Activated naive CD4-positive, alpha-beta T cell treated with anti-CD3 and anti-CD28 coated beads, Interleukin-2, amount 50 U/mL, for 24 hours (primary cell): ENCODE data around the gene EVL.
A peak's percentile ranks its signal among the peaks of the same experiment; 100 is the strongest.

Source experiments
- H3K27ac Mint-ChIP-seq: one replicate; pipeline ENCODE4 v1.8.0; 2021; ENCODE audit warnings: mild to moderate bottlenecking, mixed read lengths
- H3K27me3 Mint-ChIP-seq: one replicate; pipeline ENCODE4 v1.8.0; 2021; ENCODE audit warnings: mixed read lengths
- H3K36me3 Mint-ChIP-seq: one replicate; pipeline ENCODE4 v1.8.0; 2021; ENCODE audit warnings: mixed read lengths
- H3K4me1 Mint-ChIP-seq: one replicate; pipeline ENCODE4 v1.8.0; 2021; ENCODE audit warnings: mixed read lengths
- H3K4me3 Mint-ChIP-seq: one replicate; pipeline ENCODE4 v1.8.0; 2021; ENCODE audit warnings: mild to moderate bottlenecking, mixed read lengths
- H3K9me3 Mint-ChIP-seq: one replicate; pipeline ENCODE4 v1.8.0; 2021; ENCODE audit warnings: mixed read lengths

The EVL gene

DNA sequence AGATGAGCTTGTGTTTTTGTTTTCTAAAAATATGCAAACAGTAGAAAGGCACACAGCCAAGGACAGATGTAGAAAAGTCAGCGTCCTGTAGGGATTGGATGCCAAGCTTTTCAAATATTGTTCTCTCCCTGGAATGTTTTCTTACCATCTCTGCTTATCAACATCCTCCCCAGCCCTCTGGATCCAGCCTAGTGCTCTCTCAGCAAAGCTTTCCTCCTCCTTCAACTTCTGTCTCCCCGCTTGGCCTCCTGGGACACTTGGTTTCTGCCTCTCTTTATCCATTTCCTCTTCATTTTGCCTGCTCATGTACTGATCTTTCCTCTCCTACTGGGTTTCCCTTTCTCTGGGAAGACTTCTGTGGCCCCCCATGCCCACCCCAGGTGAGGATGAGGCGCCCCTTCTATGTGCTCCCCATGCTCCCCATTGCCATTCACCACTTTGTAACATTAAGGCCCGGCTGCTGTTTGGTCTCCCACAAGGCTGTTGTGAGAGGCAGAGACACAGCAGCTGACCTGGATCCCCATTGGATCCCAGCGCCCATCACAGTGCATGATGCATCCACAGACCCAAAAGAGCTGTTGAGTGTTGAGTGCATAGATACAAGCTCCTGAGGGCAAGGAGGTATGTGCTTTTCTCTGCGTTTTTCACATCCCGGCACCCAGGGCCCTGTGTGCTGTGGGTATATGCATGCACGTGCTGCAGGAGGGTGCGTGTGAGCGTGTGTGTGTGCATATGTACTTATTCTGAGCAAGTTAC, 38.2 kb downstream of the EVL start:
- Mint-ChIP-seq H3K27ac (peak overlapping the region; percentile 99), H3K27me3 (no peaks in the 10 kb centered on the region), H3K9me3 (no peaks in the 10 kb centered on the region), H3K4me3 (peak overlapping the region; percentile 84), H3K36me3 (peaks cover 25% of the 10 kb centered on the region), H3K4me1 (peaks cover 95% of the 10 kb centered on the region)

DNA sequence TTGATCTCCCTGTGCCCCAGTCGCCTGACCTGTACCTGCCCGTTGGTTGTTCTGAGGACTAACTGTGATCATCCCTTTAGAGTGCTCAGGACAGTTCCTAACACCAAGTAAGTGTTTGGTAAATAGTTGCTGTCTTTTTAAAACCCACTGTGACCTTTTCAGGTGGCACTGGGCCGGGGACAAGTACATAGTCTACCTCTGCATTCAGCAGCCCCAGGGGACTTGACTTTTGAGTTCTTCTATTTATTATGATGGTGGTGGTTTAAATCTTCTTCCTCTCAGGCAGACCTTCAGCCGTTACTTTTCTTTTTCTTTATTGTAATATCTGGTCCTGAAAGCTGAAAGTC, 38.8 kb downstream of the EVL start:
- Mint-ChIP-seq H3K27me3 (no peaks in the 10 kb centered on the region), H3K9me3 (no peaks in the 10 kb centered on the region), H3K4me1 (peaks cover 95% of the 10 kb centered on the region), H3K4me3 (peak overlapping the region; percentile 84), H3K36me3 (peaks cover 27% of the 10 kb centered on the region), H3K27ac (peak overlapping the region; percentile 99)

GRCh38 chr14:100104523-100105300, 39.5 kb downstream of the EVL start:
- Mint-ChIP-seq H3K36me3 (peaks cover 29% of the 10 kb centered on the region), H3K4me3 (peak overlapping the region; percentile 84), H3K27me3 (no peaks in the 10 kb centered on the region), H3K4me1 (peaks cover 95% of the 10 kb centered on the region), H3K27ac (peak overlapping the region; percentile 99), H3K9me3 (no peaks in the 10 kb centered on the region)

DNA sequence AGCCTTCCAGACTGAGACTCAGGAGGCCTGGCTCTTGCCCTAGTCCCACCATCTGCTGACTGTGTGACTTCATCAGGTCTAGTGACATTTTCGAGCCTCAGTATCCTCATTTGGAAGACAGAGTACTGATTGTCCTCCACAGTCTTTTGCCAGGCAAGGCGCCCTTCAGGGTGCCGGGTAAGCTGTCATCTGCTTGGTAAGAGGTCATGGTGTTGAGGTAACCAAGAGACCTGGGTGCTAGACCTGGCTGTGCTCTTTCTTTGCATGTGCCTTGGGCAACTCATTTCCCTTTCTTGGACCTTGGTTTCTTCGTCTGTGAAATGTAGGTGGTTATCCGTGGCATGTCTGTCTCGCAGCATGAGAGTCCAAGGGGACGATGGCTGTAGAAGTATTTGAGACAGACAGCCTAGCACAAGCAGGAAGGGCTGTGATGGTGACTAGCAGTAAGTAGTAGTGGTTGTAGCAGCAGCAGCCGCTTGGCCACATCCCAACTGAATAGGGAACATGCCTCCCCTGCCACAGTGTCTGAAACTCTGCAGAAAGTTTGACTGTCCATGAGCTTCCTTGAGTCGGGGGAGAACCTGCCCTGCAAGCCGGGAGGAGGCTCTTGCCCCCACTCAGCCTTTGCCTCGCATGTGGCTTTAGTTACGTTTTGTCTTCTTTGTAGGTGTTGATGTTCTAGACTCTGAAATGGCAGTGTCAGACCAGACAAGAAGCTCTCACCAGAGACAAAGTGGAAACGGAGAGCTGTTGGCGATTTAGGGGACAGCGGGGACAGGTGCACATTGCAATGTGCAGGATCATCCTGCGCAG, 40.3 kb downstream of the EVL start:
- H3K27me3 Mint-ChIP-seq, result no peaks in the 10 kb centered on the region
- H3K9me3 Mint-ChIP-seq, result no peaks in the 10 kb centered on the region
- peak overlapping the region; percentile 95 for H3K27ac Mint-ChIP-seq
- peak overlapping the region; percentile 68 for H3K4me3 Mint-ChIP-seq
- H3K4me1 Mint-ChIP-seq, result peaks cover 88% of the 10 kb centered on the region
- H3K36me3 Mint-ChIP-seq, result peaks cover 23% of the 10 kb centered on the region

- Mint-ChIP-seq H3K4me3 (peak overlapping the region; percentile 68), H3K27ac (peak overlapping the region; percentile 95), H3K27me3 (no peaks in the 10 kb centered on the region), H3K9me3 (no peaks in the 10 kb centered on the region), H3K36me3 (peaks cover 23% of the 10 kb centered on the region), H3K4me1 (peaks cover 82% of the 10 kb centered on the region)
Observed at GRCh38 chr14:100106250-100107112, 41.3 kb downstream of the EVL start.

GRCh38 chr14:100107236-100107635, 42.0 kb downstream of the EVL start:
- Mint-ChIP-seq H3K9me3 (no peaks in the 10 kb centered on the region), H3K4me3 (peak overlapping the region; percentile 26)

DNA sequence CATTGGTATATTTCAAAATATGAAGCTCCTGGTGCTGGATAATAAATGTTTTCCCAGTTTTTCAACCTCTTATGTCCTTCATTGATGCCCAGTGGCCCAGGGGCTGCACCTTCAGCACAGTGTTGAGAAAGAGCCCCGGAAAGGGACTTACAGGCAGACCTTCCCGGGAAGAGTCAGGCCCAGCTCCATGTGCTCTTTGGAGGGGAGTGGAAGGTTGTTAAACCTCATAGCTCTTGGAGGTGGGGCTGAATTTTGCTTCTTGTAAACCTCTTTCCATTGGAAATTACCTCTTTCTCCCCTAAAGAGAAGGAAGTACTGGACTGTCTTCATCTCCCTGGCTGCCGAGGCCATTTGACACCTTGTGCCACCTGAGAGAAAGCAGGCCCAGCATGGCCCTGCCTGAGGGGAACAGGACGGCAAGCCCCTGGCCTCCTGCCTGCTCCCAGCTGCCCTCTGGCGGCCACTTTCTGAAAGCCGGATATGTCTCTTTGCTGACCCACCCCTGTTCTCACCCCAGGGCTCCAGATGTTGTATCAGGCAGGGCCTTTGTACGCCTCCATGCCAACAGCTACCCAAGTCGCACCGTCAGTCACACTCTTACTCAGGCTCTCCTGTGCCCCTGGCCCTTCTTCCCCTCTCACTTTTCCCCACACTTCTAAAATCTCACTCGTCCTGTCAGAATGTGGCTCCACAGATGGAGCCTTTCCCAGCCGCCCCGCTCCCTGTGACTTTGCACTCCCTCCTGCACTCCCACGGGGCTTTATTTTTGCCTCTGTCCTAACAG, 43.0 kb downstream of the EVL start:
- peak overlapping the region; percentile 95 for H3K27ac Mint-ChIP-seq
- no peaks in the 10 kb centered on the region for H3K9me3 Mint-ChIP-seq
- no peaks in the 10 kb centered on the region for H3K27me3 Mint-ChIP-seq
- peaks cover 78% of the 10 kb centered on the region for H3K4me1 Mint-ChIP-seq
- H3K4me3 Mint-ChIP-seq, result peak overlapping the region; percentile 71
- H3K36me3 Mint-ChIP-seq, result peaks cover 17% of the 10 kb centered on the region

More at GRCh38 chr14:100107236-100107635, 42.0 kb downstream of the EVL start:
- Mint-ChIP-seq H3K4me1 (peaks cover 78% of the 10 kb centered on the region), H3K36me3 (peaks cover 21% of the 10 kb centered on the region), H3K27me3 (no peaks in the 10 kb centered on the region), H3K27ac (peak overlapping the region; percentile 95)

GRCh38 chr14:100108840-100109593, 43.8 kb downstream of the EVL start:
- Mint-ChIP-seq H3K27me3 (no peaks in the 10 kb centered on the region), H3K9me3 (no peaks in the 10 kb centered on the region), H3K27ac (peak overlapping the region; percentile 95), H3K36me3 (peaks cover 9% of the 10 kb centered on the region), H3K4me1 (peaks cover 77% of the 10 kb centered on the region), H3K4me3 (no peak overlapping the region)

DNA sequence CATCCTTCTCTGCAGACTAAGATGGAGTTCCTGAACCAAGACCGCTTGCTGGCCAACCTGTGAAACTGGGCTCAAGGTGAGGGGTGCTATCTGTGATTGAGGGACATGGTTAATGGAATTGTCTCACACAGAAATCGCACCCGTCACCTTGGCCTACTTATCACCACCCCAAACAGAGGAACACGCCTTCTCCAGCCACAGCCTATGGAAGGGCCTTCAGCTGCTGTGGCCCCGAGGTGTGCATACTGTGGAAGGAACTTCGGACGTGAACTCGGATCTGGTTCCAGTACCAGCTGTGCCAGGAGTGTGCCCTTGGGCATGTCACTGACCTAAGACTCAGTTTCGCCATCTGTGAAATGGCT, 44.4 kb downstream of the EVL start:
- Mint-ChIP-seq H3K4me1 (peaks cover 71% of the 10 kb centered on the region), H3K27me3 (no peaks in the 10 kb centered on the region), H3K9me3 (no peaks in the 10 kb centered on the region), H3K36me3 (peaks cover 6% of the 10 kb centered on the region), H3K4me3 (no peak overlapping the region), H3K27ac (peak overlapping the region; percentile 95)

- no peaks in the 10 kb centered on the region for H3K9me3 Mint-ChIP-seq
- H3K4me1 Mint-ChIP-seq, result peaks cover 69% of the 10 kb centered on the region
- H3K4me3 Mint-ChIP-seq, result no peak overlapping the region
- H3K27me3 Mint-ChIP-seq, result no peaks in the 10 kb centered on the region
- H3K27ac Mint-ChIP-seq, result no peak overlapping the region
- H3K36me3 Mint-ChIP-seq, result peaks cover 6% of the 10 kb centered on the region
Observed at GRCh38 chr14:100110816-100111215, 45.6 kb downstream of the EVL start.

- peaks cover 6% of the 10 kb centered on the region for H3K36me3 Mint-ChIP-seq
- H3K9me3 Mint-ChIP-seq, result no peaks in the 10 kb centered on the region
- peaks cover 61% of the 10 kb centered on the region for H3K4me1 Mint-ChIP-seq
- no peak overlapping the region for H3K4me3 Mint-ChIP-seq
- H3K27ac Mint-ChIP-seq, result peak overlapping the region; percentile 98
- no peaks in the 10 kb centered on the region for H3K27me3 Mint-ChIP-seq
Observed at GRCh38 chr14:100111931-100112704, 46.9 kb downstream of the EVL start.

- peak overlapping the region; percentile 98 for H3K27ac Mint-ChIP-seq
- H3K36me3 Mint-ChIP-seq, result peaks cover under 1% of the 10 kb centered on the region
- H3K4me3 Mint-ChIP-seq, result no peak overlapping the region
- no peaks in the 10 kb centered on the region for H3K27me3 Mint-ChIP-seq
- no peaks in the 10 kb centered on the region for H3K9me3 Mint-ChIP-seq
- peaks cover 59% of the 10 kb centered on the region for H3K4me1 Mint-ChIP-seq
Observed at GRCh38 chr14:100114109-100114765, 49.0 kb downstream of the EVL start.

- Mint-ChIP-seq H3K36me3 (no peaks in the 10 kb centered on the region), H3K4me3 (no peak overlapping the region), H3K9me3 (no peaks in the 10 kb centered on the region), H3K4me1 (peaks cover 56% of the 10 kb centered on the region), H3K27ac (peak overlapping the region; percentile 30), H3K27me3 (no peaks in the 10 kb centered on the region)
Observed at GRCh38 chr14:100115236-100115635, 50.0 kb downstream of the EVL start.
